Breast epithelium (tissue), 4 donors: ENCODE results near the gene GMDS. TPM values are rescaled to one million over a fixed set of nuclear protein-coding genes. Genes with fewer than 3 reads are reported as not detected.

Source experiments
- DNase-seq, 2 donors: peaks; one replicate each; pipeline ENCODE4 v3.0.0-alpha.2; 2019; ENCODE audit warnings: low spot score in 2 of 2
- H3K27ac ChIP-seq, 2 donors: fragments of 200-600 bp; sonication (generic) in 1 of 2; one replicate each; pipeline ENCODE4 v1.5.1; 2016 to 2019; ENCODE audit warnings: mild to moderate bottlenecking in 1 of 2
- H3K27me3 ChIP-seq, 2 donors: fragments of 200-600 bp; sonication (generic) in 1 of 2; one replicate each; pipeline versions ENCODE4 v1.5.1 to v1.6.0; 2017 to 2019; ENCODE audit warnings: control low read depth in 1 of 2, mild to moderate bottlenecking in 1 of 2
- H3K36me3 ChIP-seq: fragments of 200-600 bp; one replicate; pipeline ENCODE4 v1.5.1; 2019
- H3K4me1 ChIP-seq, 2 donors: fragments of 200-600 bp; sonication (generic); one replicate each; pipeline ENCODE4 v1.5.1; 2016 to 2019; ENCODE audit warnings: control low read depth in 1 of 2
- H3K4me3 ChIP-seq, 3 donors: fragments of 200-600 bp; sonication (generic); 1 replicate in 2 of 3; 2 replicates in 1 of 3; pipeline ENCODE4 v1.5.1; 2016 to 2019; ENCODE audit warnings: mild to moderate bottlenecking in 3 of 3, moderate library complexity in 2 of 3
- H3K9me3 ChIP-seq, 2 donors: fragments of 200-600 bp; sonication (generic) in 1 of 2; one replicate each; pipeline ENCODE4 v1.5.1; 2016 to 2019; ENCODE audit warnings: control low read depth in 1 of 2
- CTCF ChIP-seq, 3 donors: fragments of 450-650 bp; IDR thresholded peaks; one replicate each; pipeline ENCODE4 v1.5.1; 2016 to 2017; ENCODE audit warnings: antibody characterized with exemption in 3 of 3, mild to moderate bottlenecking in 3 of 3, moderate library complexity in 3 of 3
- POLR2A ChIP-seq: fragments of 450-650 bp; IDR thresholded peaks from one replicate; pipeline ENCODE4 v1.6.1; 2016; ENCODE audit warnings: antibody characterized with exemption, mild to moderate bottlenecking, moderate library complexity
- POLR2AphosphoS5 ChIP-seq, 3 donors: sonication (generic); formaldehyde crosslinking; IDR thresholded peaks; one replicate each; pipeline ENCODE4 v1.6.1; 2017; ENCODE audit warnings: antibody characterized with exemption in 3 of 3
- intact Hi-C: fragments of 100-400 bp; cut with DNase I; formaldehyde crosslinking; loops from one replicate; pipeline ENCODE4 v1.15.1; 2023; ENCODE audit warnings: low total_unique reads
- total RNA-seq, 3 donors: library from RNA; depleted of rRNA; stranded (reverse); fragments of >200 nt; gene quantifications; one replicate each; pipeline ENCODE4 v1.1.0, GENCODE V29; 2016

The GMDS gene
- total RNA-seq, 3 donors from 2014 or later: 7.5 to 29.2 (median 17.0) TPM

- Histone ChIP-seq H3K4me3 (no peak overlapping the region), H3K27me3 (no peaks in the 10 kb centered on the region), H3K27ac (no peak overlapping the region), H3K9me3 (no peaks in the 10 kb centered on the region), H3K4me1 (no peaks in the 10 kb centered on the region), H3K36me3 (no peaks in the 10 kb centered on the region)
- intact Hi-C loops: no loop called here
- DNase-seq: no peak
- TF ChIP-seq POLR2AphosphoS5 (IDR thresholded peaks at IDR 0.05) (no peak), CTCF (IDR thresholded peaks at IDR 0.05) (no peak)
Measured at GRCh38 chr6:1815827-1816452, 429.5 kb downstream of the GMDS start.

DNA sequence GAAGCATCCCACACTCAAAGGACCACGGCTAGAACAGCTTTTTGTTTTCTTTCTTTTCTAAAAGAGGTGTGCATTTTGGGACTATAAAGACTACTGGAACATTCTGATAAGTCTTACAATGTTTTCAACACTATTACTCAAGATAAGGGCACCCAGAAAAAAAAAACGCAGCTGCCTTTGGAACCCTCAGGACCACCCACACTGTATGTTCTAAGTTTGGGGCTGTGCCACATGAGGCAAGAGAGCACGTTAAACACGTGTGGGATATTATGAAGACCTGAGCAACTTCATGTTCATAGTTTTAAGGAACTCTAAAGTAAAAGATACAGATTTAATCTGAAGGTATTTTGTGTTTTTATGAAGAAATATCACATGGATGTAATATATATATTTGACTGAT, 431.1 kb downstream of the GMDS start:
- Histone ChIP-seq H3K36me3 (no peaks in the 10 kb centered on the region), H3K9me3 (no peaks in the 10 kb centered on the region), H3K4me1 (no peaks in the 10 kb centered on the region), H3K27me3 (no peaks in the 10 kb centered on the region), H3K27ac (no peak overlapping the region), H3K4me3 (no peak overlapping the region)
- TF ChIP-seq CTCF (IDR thresholded peaks at IDR 0.05) (no peak), POLR2A (no peak), POLR2AphosphoS5 (IDR thresholded peaks at IDR 0.05) (no peak)
- DNase-seq: no peak
- intact Hi-C loops: no loop called here

GRCh38 chr6:1812487-1812886, 432.9 kb downstream of the GMDS start:
- H3K4me1 ChIP-seq: no peaks in the 10 kb centered on the region
- H3K4me3 ChIP-seq: no peak overlapping the region
- no peak for DNase-seq
- TF ChIP-seq POLR2AphosphoS5 (IDR thresholded peaks at IDR 0.05) (no peak), POLR2A (no peak), CTCF (IDR thresholded peaks at IDR 0.05) (no peak)
- no peaks in the 10 kb centered on the region for H3K9me3 ChIP-seq
- no peaks in the 10 kb centered on the region for H3K27me3 ChIP-seq
- H3K27ac ChIP-seq: no peak overlapping the region
- H3K36me3 ChIP-seq: no peaks in the 10 kb centered on the region
- intact Hi-C loops: no loop called here

- H3K4me1 ChIP-seq: no peaks in the 10 kb centered on the region
- no peak overlapping the region for H3K27ac ChIP-seq
- no peaks in the 10 kb centered on the region for H3K36me3 ChIP-seq
- intact Hi-C loops: no loop called here
- H3K9me3 ChIP-seq: no peaks in the 10 kb centered on the region
- no peak for DNase-seq
- TF ChIP-seq CTCF (IDR thresholded peaks at IDR 0.05) (no peak), POLR2AphosphoS5 (IDR thresholded peaks at IDR 0.05) (no peak), POLR2A (no peak)
- no peaks in the 10 kb centered on the region for H3K27me3 ChIP-seq
- H3K4me3 ChIP-seq: no peak overlapping the region
Measured at GRCh38 chr6:1812034-1812433, 433.4 kb downstream of the GMDS start.

GRCh38 chr6:1810880-1811279, 434.5 kb downstream of the GMDS start:
- H3K4me1 ChIP-seq: no peaks in the 10 kb centered on the region
- H3K9me3 ChIP-seq: no peaks in the 10 kb centered on the region
- no peak overlapping the region for H3K27ac ChIP-seq
- no peak for DNase-seq
- H3K36me3 ChIP-seq: no peaks in the 10 kb centered on the region
- TF ChIP-seq CTCF (IDR thresholded peaks at IDR 0.05) (no peak), POLR2A (no peak), POLR2AphosphoS5 (IDR thresholded peaks at IDR 0.05) (no peak)
- no peak overlapping the region for H3K4me3 ChIP-seq
- intact Hi-C loops: no loop called here
- no peaks in the 10 kb centered on the region for H3K27me3 ChIP-seq
